Keratinocyte (primary cell): ENCODE data around the gene OR10A2. TPM values are rescaled to one million over a fixed set of nuclear protein-coding genes. Genes with fewer than 3 reads are reported as not detected.

Source experiments
- DNase-seq: peaks from one replicate; pipeline ENCODE4 v3.0.0-alpha.2; 2011; ENCODE audit warnings: low read depth, missing footprints, low spot score
- FAIRE-seq: peaks from 2 replicates; lab custom pipeline; 2011; peaks lifted over from hg19 to GRCh38; lab: Jason Lieb, UNC
- H2AFZ ChIP-seq: 2 replicates; pipeline ENCODE4 v1.6.0; 2012; ENCODE audit warnings: low read length, control low read depth, inconsistent platforms; ENCODE audit not compliant: control insufficient read depth
- H3K27ac ChIP-seq: 2 replicates; pipeline ENCODE4 v1.5.1; 2011; ENCODE audit warnings: low read length; ENCODE audit not compliant: control insufficient read depth, insufficient read depth
- H3K27me3 ChIP-seq: 3 replicates; pipeline ENCODE4 v1.6.0; 2011; ENCODE audit warnings: low read length; ENCODE audit not compliant: control insufficient read depth, insufficient read depth; ENCODE audit errors: extremely low read depth
- H3K36me3 ChIP-seq, 2 experiments: 2 replicates in 1 of 2; 3 replicates in 1 of 2; pipeline ENCODE4 v1.5.1; 2011; ENCODE audit warnings: low read length in 2 of 2, mild to moderate bottlenecking in 1 of 2; ENCODE audit not compliant: control insufficient read depth in 2 of 2, insufficient read depth in 2 of 2; ENCODE audit errors: extremely low read depth in 1 of 2
- H3K4me1 ChIP-seq: 3 replicates; pipeline ENCODE4 v1.5.1; 2011; ENCODE audit warnings: low read length; ENCODE audit not compliant: control insufficient read depth, insufficient read depth; ENCODE audit errors: extremely low read depth
- H3K4me2 ChIP-seq: 3 replicates; pipeline ENCODE4 v1.6.0; 2011; ENCODE audit warnings: low read depth, low read length; ENCODE audit not compliant: control insufficient read depth, insufficient read depth; ENCODE audit errors: extremely low read depth
- H3K4me3 ChIP-seq, 3 experiments: fragments of 200-600 bp in 1 of 3; sonication (generic) in 1 of 3; 2 replicates in 2 of 3; 3 replicates in 1 of 3; pipeline ENCODE4 v1.5.1; 2011 to 2016; ENCODE audit warnings: low read length in 3 of 3, mild to moderate bottlenecking in 3 of 3, control low read depth in 2 of 3, inconsistent platforms in 1 of 3, low read depth in 1 of 3, mixed read lengths in 1 of 3, mixed run types in 1 of 3, moderate library complexity in 1 of 3; ENCODE audit not compliant: control insufficient read depth in 2 of 3, insufficient read depth in 2 of 3; ENCODE audit errors: extremely low read depth in 1 of 3
- H3K79me2 ChIP-seq: 2 replicates; pipeline ENCODE4 v1.6.0; 2012; ENCODE audit warnings: low read length; ENCODE audit not compliant: control insufficient read depth, insufficient read depth
- H3K9ac ChIP-seq: 3 replicates; pipeline ENCODE4 v1.6.0; 2011; ENCODE audit warnings: low read length; ENCODE audit not compliant: control insufficient read depth, insufficient read depth; ENCODE audit errors: extremely low read depth
- H3K9me1 ChIP-seq: 3 replicates; pipeline ENCODE4 v1.6.0; 2011; ENCODE audit warnings: low read length; ENCODE audit not compliant: control insufficient read depth, insufficient read depth; ENCODE audit errors: extremely low read depth
- H3K9me3 ChIP-seq: 2 replicates; pipeline ENCODE4 v1.5.1; 2012; ENCODE audit warnings: low read depth, low read length; ENCODE audit not compliant: control insufficient read depth
- H4K20me1 ChIP-seq: 3 replicates; pipeline ENCODE4 v1.6.0; 2011; ENCODE audit warnings: low read length; ENCODE audit not compliant: control insufficient read depth, insufficient read depth; ENCODE audit errors: extremely low read depth
- EZH2 ChIP-seq: IDR thresholded peaks from one replicate; pipeline ENCODE4 v1.6.1; 2012; ENCODE audit warnings: inconsistent platforms, mild to moderate bottlenecking, low read length, moderate library complexity
- dilution Hi-C: fragments of 300-500 bp; cut with MboI; formaldehyde crosslinking; loops from one replicate; pipeline ENCODE4 v1.7.0; 2020; ENCODE audit warnings: low sequenced_read_pairs; ENCODE audit not compliant: extremely low pct_ligation_motif_present
- polyA plus RNA-seq, 5 experiments: library from polyadenylated mRNA; depleted of rRNA in 3 of 5; stranded (reverse) in 3 of 5; stranded (forward) in 1 of 5; unstranded in 1 of 5; fragments of >200 nt; gene quantifications; 1 replicate in 1 of 5; 2 replicates in 3 of 5; 3 replicates in 1 of 5; pipeline versions ENCODE4 v1.2.1 to v1.2.3, GENCODE V29; 2011 to 2012; ENCODE audit warnings: missing spikeins in 2 of 5, low read depth in 1 of 5, low replicate concordance in 1 of 5
- TF ChIP-seq, protein P1 (sequence below), 3 experiments: IDR thresholded peaks in 1 of 3; conservative IDR thresholded peaks in 1 of 3; optimal IDR thresholded peaks in 1 of 3; 2 replicates in 2 of 3; 3 replicates in 1 of 3; pipeline versions ENCODE3 to v1.5.1; 2011; ENCODE audit warnings: low read length in 3 of 3, mild to moderate bottlenecking in 3 of 3, moderate library complexity in 2 of 3, control low read depth in 1 of 3, inconsistent platforms in 1 of 3; ENCODE audit not compliant: insufficient read depth in 2 of 3; ENCODE audit errors: extremely low read depth in 1 of 3

Gene OR10A2
- polyA plus RNA-seq, 1 donor (not counting 4 experiments of a cell fraction or from before 2014, with no cell fraction given), result not detected

DNA sequence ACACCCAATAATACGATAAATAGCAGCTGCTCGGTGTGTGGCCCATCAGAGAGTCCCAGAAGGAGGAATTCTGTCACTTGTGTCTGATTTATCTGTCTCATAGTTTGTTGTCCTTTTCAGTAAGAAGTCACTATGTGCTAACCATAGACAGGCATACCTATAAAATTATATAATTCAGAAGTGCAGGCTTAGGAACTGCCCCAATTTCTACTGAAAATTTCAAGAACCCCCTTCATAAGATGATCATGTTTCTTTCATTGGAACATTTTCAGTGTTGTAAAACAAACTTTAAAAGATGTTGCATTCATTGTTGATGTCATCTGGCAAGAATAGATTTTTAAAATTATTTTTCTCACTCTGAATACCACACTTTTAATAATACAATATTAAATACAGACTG, 29.5 kb downstream of the OR10A2 start, which contains the start of gene OR2D2:
OR2D2 (minus strand) TSS at position 101 of the 400 bp plus-strand sequence; CDS start at position 101, 0 bp downstream.
- dilution Hi-C loops, result no loop called here
- H4K20me1 ChIP-seq, result no peaks in the 10 kb centered on the region
- H3K4me3 ChIP-seq, result no peak within 1 kb of the TSS
- no peak for FAIRE-seq
- no peak within 1 kb of the TSS for H3K9ac ChIP-seq
- H3K4me1 ChIP-seq, result no peaks in the 10 kb centered on the region
- no peak within 1 kb of the TSS for H3K27ac ChIP-seq
- no peak within 1 kb of the TSS for H3K4me2 ChIP-seq
- H3K27me3 ChIP-seq, result no peaks in the 10 kb centered on the region
- TF ChIP-seq, protein P1, sequence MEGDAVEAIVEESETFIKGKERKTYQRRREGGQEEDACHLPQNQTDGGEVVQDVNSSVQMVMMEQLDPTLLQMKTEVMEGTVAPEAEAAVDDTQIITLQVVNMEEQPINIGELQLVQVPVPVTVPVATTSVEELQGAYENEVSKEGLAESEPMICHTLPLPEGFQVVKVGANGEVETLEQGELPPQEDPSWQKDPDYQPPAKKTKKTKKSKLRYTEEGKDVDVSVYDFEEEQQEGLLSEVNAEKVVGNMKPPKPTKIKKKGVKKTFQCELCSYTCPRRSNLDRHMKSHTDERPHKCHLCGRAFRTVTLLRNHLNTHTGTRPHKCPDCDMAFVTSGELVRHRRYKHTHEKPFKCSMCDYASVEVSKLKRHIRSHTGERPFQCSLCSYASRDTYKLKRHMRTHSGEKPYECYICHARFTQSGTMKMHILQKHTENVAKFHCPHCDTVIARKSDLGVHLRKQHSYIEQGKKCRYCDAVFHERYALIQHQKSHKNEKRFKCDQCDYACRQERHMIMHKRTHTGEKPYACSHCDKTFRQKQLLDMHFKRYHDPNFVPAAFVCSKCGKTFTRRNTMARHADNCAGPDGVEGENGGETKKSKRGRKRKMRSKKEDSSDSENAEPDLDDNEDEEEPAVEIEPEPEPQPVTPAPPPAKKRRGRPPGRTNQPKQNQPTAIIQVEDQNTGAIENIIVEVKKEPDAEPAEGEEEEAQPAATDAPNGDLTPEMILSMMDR (optimal IDR thresholded peaks at IDR 0.05 in 1 of 3, IDR thresholded peaks at IDR 0.05 in 1 of 3, conservative IDR thresholded peaks at IDR 0.05 in 1 of 3; ENCODE audit: extremely low read depth in 1 of 3, insufficient read depth in 2 of 3, low read length in 3 of 3), result no peak
- TF ChIP-seq EZH2, result no peak
- DNase-seq, result no peak
- no peak within 1 kb of the TSS for H2AFZ ChIP-seq
- no peaks in the 10 kb centered on the region for H3K79me2 ChIP-seq
- no peaks in the 10 kb centered on the region for H3K9me1 ChIP-seq
- no peaks in the 10 kb centered on the region for H3K9me3 ChIP-seq
- no peaks in the 10 kb centered on the region for H3K36me3 ChIP-seq

DNA sequence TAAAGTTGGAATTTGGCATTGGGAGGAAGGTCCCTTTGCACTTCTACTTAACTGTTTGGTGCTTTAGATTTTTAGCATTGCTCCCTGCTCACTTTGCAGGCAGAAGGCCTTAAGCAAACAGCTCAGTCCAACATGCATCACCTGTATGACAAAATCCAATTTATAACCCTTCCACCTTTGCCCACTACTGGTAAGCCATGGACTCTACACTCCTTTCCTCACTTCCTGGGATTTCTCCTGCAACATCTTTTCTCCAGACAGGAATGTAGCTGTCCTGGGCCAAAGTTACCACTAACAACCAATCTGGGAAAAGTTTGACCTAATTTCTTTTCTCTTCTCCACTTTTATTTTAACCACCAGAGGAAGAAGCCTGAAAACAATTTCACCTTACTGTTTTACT, 31.2 kb downstream of the OR10A2 start:
- Histone ChIP-seq H3K4me1 (no peaks in the 10 kb centered on the region), H4K20me1 (no peaks in the 10 kb centered on the region), H3K27me3 (no peaks in the 10 kb centered on the region), H3K79me2 (no peaks in the 10 kb centered on the region), H3K9me1 (no peaks in the 10 kb centered on the region), H3K36me3 (no peaks in the 10 kb centered on the region), H3K4me3 (no peak overlapping the region), H3K9me3 (no peaks in the 10 kb centered on the region), H3K27ac (no peak overlapping the region), H3K4me2 (no peak overlapping the region), H2AFZ (no peak overlapping the region), H3K9ac (no peak overlapping the region)
- DNase-seq (no peak), FAIRE-seq (no peak)
- TF ChIP-seq, protein P1 (optimal IDR thresholded peaks at IDR 0.05 in 1 of 3, IDR thresholded peaks at IDR 0.05 in 1 of 3, conservative IDR thresholded peaks at IDR 0.05 in 1 of 3; ENCODE audit: extremely low read depth in 1 of 3, insufficient read depth in 2 of 3, low read length in 3 of 3), result no peak
- TF ChIP-seq EZH2, result no peak
- dilution Hi-C loops, result no loop called here
